Osteoblast (primary cell): Measurements from ENCODE around the gene PIEZO2. TPM values are rescaled to one million over a fixed set of nuclear protein-coding genes. Genes with fewer than 3 reads are reported as not detected.

Experiments used
- DNase-seq: peaks from one replicate; pipeline ENCODE4 v3.0.0; 2011; ENCODE audit warnings: low spot score, mixed read lengths; ENCODE audit not compliant: insufficient read length; ENCODE audit errors: missing footprints
- H2AFZ ChIP-seq: 2 replicates; pipeline ENCODE4 v1.6.0; 2011; ENCODE audit warnings: mild to moderate bottlenecking, low read length
- H3K27ac ChIP-seq: 2 replicates; pipeline ENCODE4 v1.5.1; 2011; ENCODE audit warnings: mild to moderate bottlenecking, low read depth, low read length, moderate library complexity
- H3K27me3 ChIP-seq: 2 replicates; pipeline ENCODE4 v1.6.0; 2012; ENCODE audit warnings: mild to moderate bottlenecking, control low read depth, inconsistent platforms, low read length, moderate library complexity; ENCODE audit not compliant: insufficient read depth
- H3K36me3 ChIP-seq: 2 replicates; pipeline ENCODE4 v1.5.1; 2011; ENCODE audit warnings: mild to moderate bottlenecking, low read length, control low read depth, moderate library complexity; ENCODE audit not compliant: insufficient read depth
- H3K4me1 ChIP-seq: 2 replicates; pipeline ENCODE4 v1.5.1; 2011; ENCODE audit warnings: mild to moderate bottlenecking, low read length, control low read depth, moderate library complexity; ENCODE audit not compliant: insufficient read depth
- H3K4me2 ChIP-seq: 2 replicates; pipeline ENCODE4 v1.6.0; 2011; ENCODE audit warnings: mild to moderate bottlenecking, low read length; ENCODE audit not compliant: insufficient read depth
- H3K4me3 ChIP-seq: fragments of 200-600 bp; sonication (generic); 3 replicates; pipeline ENCODE4 v1.5.1; 2012; ENCODE audit warnings: mild to moderate bottlenecking, low read length, inconsistent platforms; ENCODE audit not compliant: insufficient read depth
- H3K79me2 ChIP-seq: 2 replicates; pipeline ENCODE4 v1.6.0; 2012; ENCODE audit warnings: mild to moderate bottlenecking, low read length, control low read depth, inconsistent platforms; ENCODE audit not compliant: insufficient read depth
- H3K9me3 ChIP-seq: 2 replicates; pipeline ENCODE4 v1.5.1; 2011; ENCODE audit warnings: low read depth, low read length, control low read depth
- H4K20me1 ChIP-seq: 2 replicates; pipeline ENCODE4 v1.6.0; 2012; ENCODE audit warnings: mild to moderate bottlenecking, low read length, control low read depth; ENCODE audit not compliant: insufficient read depth
- total RNA-seq: library from RNA; depleted of rRNA; stranded (reverse); fragments of >200 nt; gene quantifications from 2 replicates; pipeline ENCODE4 v1.2.3, GENCODE V29; 2012
- TF ChIP-seq, protein P1 (sequence below): IDR thresholded peaks from 2 replicates; pipeline ENCODE4 v1.5.1; 2011; ENCODE audit warnings: mild to moderate bottlenecking, low read depth, low read length, moderate library complexity; ENCODE audit errors: extremely low read depth

PIEZO2 gene
- total RNA-seq, 1 donor = 46.7 TPM

DNA sequence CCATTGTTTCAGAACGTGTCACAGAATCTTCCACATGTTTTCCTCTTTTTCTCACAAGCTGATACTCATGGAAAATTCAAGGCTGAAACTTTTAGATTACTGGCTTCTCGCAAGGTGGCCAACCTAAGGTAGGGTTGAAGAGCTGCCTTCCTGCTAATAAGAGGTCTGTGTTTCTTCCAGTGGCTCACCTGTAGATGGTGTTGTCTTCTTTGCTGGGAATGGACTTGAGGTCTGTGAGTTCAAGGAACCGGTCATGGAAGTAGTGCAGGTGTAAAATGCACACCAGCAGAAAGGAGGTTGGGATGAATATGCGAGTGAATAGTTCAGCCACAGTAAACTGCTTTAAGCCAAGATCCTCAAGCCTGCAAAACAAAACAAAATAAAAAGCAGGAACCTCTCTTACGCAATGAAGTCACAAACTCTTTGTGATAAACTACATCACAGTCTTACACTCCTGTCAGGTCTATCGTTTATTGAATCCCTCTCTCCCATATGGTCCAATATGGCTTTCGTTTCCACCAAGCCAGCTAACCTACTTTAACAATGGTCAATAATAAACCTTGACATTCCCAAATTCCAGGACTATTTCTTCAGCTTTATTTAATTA lies 364.7 kb downstream of the PIEZO2 start:
- no peaks in the 10 kb centered on the region for H3K79me2 ChIP-seq
- TF ChIP-seq, protein P1, sequence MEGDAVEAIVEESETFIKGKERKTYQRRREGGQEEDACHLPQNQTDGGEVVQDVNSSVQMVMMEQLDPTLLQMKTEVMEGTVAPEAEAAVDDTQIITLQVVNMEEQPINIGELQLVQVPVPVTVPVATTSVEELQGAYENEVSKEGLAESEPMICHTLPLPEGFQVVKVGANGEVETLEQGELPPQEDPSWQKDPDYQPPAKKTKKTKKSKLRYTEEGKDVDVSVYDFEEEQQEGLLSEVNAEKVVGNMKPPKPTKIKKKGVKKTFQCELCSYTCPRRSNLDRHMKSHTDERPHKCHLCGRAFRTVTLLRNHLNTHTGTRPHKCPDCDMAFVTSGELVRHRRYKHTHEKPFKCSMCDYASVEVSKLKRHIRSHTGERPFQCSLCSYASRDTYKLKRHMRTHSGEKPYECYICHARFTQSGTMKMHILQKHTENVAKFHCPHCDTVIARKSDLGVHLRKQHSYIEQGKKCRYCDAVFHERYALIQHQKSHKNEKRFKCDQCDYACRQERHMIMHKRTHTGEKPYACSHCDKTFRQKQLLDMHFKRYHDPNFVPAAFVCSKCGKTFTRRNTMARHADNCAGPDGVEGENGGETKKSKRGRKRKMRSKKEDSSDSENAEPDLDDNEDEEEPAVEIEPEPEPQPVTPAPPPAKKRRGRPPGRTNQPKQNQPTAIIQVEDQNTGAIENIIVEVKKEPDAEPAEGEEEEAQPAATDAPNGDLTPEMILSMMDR = no peak
- H3K9me3 ChIP-seq = no peaks in the 10 kb centered on the region
- no peak overlapping the region for H3K27ac ChIP-seq
- no peak overlapping the region for H3K4me2 ChIP-seq
- H4K20me1 ChIP-seq = no peaks in the 10 kb centered on the region
- no peaks in the 10 kb centered on the region for H3K27me3 ChIP-seq
- no peak for DNase-seq
- H3K36me3 ChIP-seq = no peaks in the 10 kb centered on the region
- no peak overlapping the region for H2AFZ ChIP-seq
- no peak overlapping the region for H3K4me3 ChIP-seq
- no peaks in the 10 kb centered on the region for H3K4me1 ChIP-seq

DNA sequence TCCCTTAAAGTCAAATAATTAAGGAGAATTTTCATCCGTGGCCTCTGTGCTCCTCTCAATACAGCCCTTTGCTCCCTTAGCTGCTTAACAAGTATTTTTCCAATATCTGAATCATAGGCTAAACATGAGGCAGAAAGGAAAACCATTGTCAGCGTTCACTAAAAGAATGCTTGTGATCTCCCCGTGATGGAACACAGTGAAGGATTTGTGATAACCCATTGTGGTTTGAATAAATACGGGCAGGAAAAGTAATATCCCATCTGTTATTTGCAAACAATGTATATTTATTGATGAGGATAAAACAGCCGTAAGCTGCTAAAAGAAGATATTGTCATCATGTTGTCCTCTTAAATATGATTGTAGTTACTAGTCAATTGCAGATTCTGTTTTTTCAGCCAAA lies 365.4 kb downstream of the PIEZO2 start:
- Histone ChIP-seq H3K4me1 (no peaks in the 10 kb centered on the region), H3K4me3 (no peak overlapping the region), H3K4me2 (no peak overlapping the region), H3K79me2 (no peaks in the 10 kb centered on the region), H3K36me3 (no peaks in the 10 kb centered on the region), H3K27ac (no peak overlapping the region), H3K9me3 (no peaks in the 10 kb centered on the region), H4K20me1 (no peaks in the 10 kb centered on the region), H3K27me3 (no peaks in the 10 kb centered on the region), H2AFZ (no peak overlapping the region)
- TF ChIP-seq, protein P1 = no peak
- DNase-seq = no peak

DNA sequence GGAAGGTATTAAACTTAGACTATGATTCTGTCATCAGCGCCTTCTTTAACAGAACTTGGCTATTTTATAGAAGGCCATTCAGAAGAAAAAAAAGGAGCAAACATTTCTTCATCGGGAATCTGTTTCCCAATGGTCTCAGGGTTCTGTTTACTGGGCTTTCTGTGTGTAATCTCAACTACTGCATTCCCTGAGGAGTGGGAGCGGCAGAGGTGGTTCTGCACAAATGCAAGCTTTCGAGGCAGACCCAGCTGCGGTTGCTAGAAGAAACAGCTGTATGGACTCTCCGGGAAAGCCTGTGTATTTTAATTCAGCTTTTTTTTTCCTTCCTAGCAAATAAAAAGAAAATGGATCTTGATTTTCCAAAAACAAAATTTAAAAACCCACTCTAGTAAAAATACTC lies 372.9 kb downstream of the PIEZO2 start:
- Histone ChIP-seq H3K4me1 (no peaks in the 10 kb centered on the region), H3K36me3 (no peaks in the 10 kb centered on the region), H3K79me2 (no peaks in the 10 kb centered on the region), H3K27ac (no peak overlapping the region), H4K20me1 (no peaks in the 10 kb centered on the region), H3K4me2 (no peak overlapping the region), H2AFZ (no peak overlapping the region), H3K4me3 (no peak overlapping the region), H3K9me3 (no peaks in the 10 kb centered on the region), H3K27me3 (peaks cover 2% of the 10 kb centered on the region)
- TF ChIP-seq, protein P1 = no peak
- no peak for DNase-seq

DNA sequence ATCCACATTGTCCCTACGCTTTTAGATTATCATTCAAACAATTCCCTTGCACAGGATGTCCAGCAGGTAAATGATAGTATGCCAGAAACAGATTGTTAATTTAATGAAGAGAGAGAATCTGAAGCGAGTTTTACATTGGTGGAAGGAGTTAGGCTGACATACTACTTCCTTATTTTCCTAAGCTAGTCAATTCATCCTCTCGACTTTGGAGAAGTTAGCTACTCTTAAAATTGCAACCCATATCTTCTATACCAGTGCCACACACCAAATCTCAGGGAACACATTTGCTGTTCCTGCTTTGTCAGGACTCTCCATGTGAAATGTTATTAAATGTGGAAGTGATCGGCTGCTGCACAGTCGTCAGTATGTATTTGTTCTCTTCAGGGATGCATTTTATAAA lies 374.3 kb downstream of the PIEZO2 start:
- Histone ChIP-seq H3K27me3 (peaks cover 2% of the 10 kb centered on the region), H3K4me2 (no peak overlapping the region), H3K79me2 (no peaks in the 10 kb centered on the region), H4K20me1 (no peaks in the 10 kb centered on the region), H3K9me3 (no peaks in the 10 kb centered on the region), H3K4me1 (no peaks in the 10 kb centered on the region), H3K36me3 (no peaks in the 10 kb centered on the region), H3K27ac (no peak overlapping the region), H3K4me3 (no peak overlapping the region), H2AFZ (no peak overlapping the region)
- TF ChIP-seq, protein P1 = no peak
- DNase-seq = no peak
